AG09309 (cell line): ENCODE data around the gene MRPS10.
A peak's percentile ranks its signal among the peaks of the same experiment; 100 is the strongest.

Source experiments
- DNase-seq: peaks from one replicate; pipeline ENCODE4 v3.0.0-alpha.2; 2010; ENCODE audit warnings: low read depth
- H3K4me3 ChIP-seq: 2 replicates; pipeline ENCODE4 v1.5.1; 2011; ENCODE audit warnings: mild to moderate bottlenecking, low read depth, low read length, moderate library complexity; ENCODE audit not compliant: control insufficient read depth
- TF ChIP-seq, protein P1 (sequence below): IDR thresholded peaks from 2 replicates; pipeline ENCODE4 v1.5.1; 2011; ENCODE audit warnings: mild to moderate bottlenecking, low read depth, low read length, inconsistent platforms; ENCODE audit not compliant: insufficient read depth, control insufficient read depth; ENCODE audit errors: missing control alignments

Gene MRPS10

DNA sequence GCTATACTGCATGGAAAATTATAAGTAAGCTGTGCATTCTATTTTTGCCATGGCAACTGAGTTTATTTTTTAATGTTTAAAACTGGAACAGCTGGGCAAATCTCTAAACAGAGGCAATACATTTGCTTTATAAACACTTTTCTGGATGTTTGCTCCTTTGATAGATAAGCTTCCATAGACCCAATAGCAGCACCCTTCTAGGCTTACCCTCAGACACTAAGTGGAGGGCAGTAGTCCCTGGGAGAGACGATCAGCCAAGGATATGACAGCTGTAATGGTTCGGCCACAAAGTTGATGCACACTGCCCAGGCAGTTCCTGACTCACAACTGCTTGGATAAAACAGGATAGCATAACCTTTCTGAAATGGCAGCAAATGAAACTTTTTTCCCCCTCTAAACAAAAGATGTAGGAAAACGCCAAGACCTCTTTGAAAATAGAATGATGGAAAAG, 8.5 kb upstream of the MRPS10 start:
- H3K4me3 ChIP-seq = no peak overlapping the region
- TF ChIP-seq, protein P1, sequence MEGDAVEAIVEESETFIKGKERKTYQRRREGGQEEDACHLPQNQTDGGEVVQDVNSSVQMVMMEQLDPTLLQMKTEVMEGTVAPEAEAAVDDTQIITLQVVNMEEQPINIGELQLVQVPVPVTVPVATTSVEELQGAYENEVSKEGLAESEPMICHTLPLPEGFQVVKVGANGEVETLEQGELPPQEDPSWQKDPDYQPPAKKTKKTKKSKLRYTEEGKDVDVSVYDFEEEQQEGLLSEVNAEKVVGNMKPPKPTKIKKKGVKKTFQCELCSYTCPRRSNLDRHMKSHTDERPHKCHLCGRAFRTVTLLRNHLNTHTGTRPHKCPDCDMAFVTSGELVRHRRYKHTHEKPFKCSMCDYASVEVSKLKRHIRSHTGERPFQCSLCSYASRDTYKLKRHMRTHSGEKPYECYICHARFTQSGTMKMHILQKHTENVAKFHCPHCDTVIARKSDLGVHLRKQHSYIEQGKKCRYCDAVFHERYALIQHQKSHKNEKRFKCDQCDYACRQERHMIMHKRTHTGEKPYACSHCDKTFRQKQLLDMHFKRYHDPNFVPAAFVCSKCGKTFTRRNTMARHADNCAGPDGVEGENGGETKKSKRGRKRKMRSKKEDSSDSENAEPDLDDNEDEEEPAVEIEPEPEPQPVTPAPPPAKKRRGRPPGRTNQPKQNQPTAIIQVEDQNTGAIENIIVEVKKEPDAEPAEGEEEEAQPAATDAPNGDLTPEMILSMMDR = no peak
- DNase-seq = no peak

DNA sequence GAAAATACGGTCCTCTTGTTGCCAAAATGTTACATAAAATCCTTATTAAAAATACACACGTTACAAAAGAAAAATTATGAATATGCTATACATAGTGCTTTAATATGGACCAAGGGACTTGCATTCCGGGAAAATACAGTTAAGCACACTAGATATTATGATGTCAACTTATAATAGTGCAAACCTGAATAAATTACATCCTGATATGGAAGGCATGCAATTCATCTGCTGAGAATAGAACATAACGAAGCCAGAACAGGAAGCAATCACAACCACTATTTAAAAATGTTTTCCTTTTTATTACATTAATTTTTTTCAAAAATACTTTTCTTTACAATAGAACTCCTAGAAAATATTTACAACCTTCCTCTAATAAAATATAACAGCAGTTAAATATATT, 7.8 kb upstream of the MRPS10 start:
- TF ChIP-seq, protein P1 = no peak
- no peak overlapping the region for H3K4me3 ChIP-seq
- no peak for DNase-seq

DNA sequence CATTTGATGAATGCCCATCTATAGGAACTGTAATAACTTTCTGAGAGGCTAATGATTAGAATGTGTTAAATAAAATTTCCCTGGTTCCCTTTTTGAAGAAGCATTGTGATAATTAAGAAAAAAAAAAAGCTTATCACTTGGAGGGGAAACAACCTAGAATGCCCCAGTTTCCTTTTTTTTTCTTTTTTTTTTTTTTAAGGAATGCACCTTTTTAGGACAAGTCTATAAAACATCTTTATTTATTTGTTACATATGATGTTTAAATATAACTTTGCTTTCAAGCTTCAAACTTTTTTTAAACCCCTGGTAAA, 7.3 kb upstream of the MRPS10 start:
- no peak overlapping the region for H3K4me3 ChIP-seq
- TF ChIP-seq, protein P1 = no peak
- DNase-seq = no peak

DNA sequence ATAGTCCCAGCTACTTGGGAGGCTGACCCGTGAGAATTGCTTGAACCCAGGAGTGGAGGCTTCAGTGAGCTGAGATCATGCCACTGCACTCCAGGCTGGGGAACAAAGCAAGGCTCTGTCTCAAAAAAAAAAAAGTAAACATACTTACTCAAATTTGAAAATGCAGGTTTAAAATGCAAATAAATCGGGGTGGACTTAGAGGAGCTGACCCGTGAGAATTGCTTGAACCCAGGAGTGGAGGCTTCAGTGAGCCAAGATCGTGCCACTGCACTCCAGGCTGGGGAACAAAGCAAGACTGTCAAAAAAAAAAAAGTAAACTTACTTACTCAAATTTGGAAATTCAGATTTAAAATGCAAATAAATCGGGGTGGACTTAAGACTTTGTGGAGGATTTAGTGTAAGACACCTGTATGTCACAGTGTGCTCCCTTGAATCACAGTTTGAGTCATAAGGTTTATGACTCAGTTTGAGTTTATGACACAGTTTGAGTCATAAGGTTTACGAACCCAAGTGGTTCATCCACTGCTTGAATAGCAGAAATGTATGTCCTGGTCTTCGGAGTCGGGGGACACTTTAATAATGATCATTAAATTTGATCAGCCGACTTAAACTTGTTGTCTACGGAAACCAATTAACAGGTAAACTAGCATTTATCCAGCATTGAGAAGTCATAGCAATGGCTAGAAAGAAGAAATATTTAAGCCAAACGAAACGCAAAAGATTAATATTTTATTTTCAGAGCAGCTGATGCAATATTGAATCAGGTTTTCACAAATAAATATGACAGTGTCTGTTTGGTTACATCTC, 6.8 kb upstream of the MRPS10 start:
- TF ChIP-seq, protein P1 = no peak
- no peak overlapping the region for H3K4me3 ChIP-seq
- DNase-seq = peak; percentile 66

DNA sequence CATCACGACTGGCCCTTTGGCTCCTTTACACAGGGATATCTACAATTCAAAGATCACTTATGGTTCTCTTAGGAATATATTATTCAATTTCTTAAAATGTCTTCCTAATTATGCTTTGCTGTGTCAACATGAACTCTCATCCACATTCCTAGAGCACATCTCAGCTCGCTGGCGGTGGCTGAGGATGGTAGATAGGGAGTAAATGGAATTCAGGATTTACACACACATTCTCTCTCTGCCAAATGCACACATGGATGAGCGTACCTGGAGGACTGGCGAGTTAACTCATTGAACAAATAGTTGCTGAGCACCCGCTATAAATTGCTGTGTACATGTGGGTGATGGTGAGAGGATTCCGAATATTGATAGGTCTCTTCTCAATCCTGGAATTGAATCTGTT, 4.8 kb upstream of the MRPS10 start:
- no peak for DNase-seq
- H3K4me3 ChIP-seq = no peak overlapping the region
- TF ChIP-seq, protein P1 = no peak

DNA sequence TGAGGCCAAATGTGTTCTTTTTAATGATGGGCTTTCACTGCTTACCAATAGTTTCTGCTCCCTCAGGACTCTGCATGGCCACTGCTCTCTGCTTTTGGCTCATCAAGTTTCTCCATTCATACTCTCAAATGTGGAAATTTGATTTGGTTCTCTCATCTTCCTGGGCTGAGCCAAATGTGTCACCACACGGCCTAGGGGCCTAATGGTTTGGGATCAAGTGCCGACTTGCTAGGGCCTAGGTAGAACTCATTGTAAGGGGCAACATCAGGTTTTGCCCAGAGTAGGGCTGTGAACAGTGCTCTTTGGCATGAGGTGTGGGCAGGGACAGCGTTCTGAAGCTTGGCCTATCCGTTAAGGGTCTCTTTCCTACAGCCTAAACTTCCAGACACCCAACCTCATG, 3.9 kb upstream of the MRPS10 start:
- DNase-seq = no peak
- TF ChIP-seq, protein P1 = no peak
- H3K4me3 ChIP-seq = no peak overlapping the region
